T-cell (primary cell): ENCODE results near the gene LMX1B. TPM values are rescaled to one million over a fixed set of nuclear protein-coding genes. Genes with fewer than 3 reads are reported as not detected.
A peak's percentile ranks its signal among the peaks of the same experiment; 100 is the strongest.

Source experiments
- ATAC-seq, 4 experiments: fragments of 200-7000 bp in 3 of 4; fragments of 150-1000 bp in 1 of 4; cut with Tn5 transposase; replicated peaks in 1 of 4; 1 replicate in 3 of 4; 2 replicates in 1 of 4; pipeline ENCODE4 v1.10.0; 2021; ENCODE audit warnings: moderate library complexity in 3 of 4, mild to moderate bottlenecking in 2 of 4, moderate number of reproducible peaks in 1 of 4
- CTCF ChIA-PET, 2 donors: fragments of 300-600 bp; sonication (Branson Sonifier 250); formaldehyde crosslinking; loops; one replicate each; lab custom pipeline; 2022; ENCODE audit warnings: antibody characterized with exemption in 2 of 2; lab: Charles Lee
- POLR2A ChIA-PET, 2 donors: fragments of 300-600 bp; sonication (Branson Sonifier 250); formaldehyde crosslinking; loops; one replicate each; lab custom pipeline; 2022; ENCODE audit warnings: antibody characterized with exemption in 2 of 2; lab: Charles Lee
- DNase-seq, 35 experiments: peaks; one replicate each; pipeline versions ENCODE4 v3.0.0 to v3.0.0-alpha.2; 2013 to 2023
- H3K27ac ChIP-seq: one replicate; pipeline ENCODE4 v1.5.1; 2013; ENCODE audit warnings: low read length
- H3K27me3 ChIP-seq, 2 experiments: replicated peaks in 1 of 2; 1 replicate in 1 of 2; 2 replicates in 1 of 2; pipeline versions ENCODE4 v1.6.1 to v1.7.0; 2013; ENCODE audit warnings: low read length in 1 of 2, mixed read lengths in 1 of 2; ENCODE audit not compliant: control insufficient read depth in 2 of 2, insufficient read depth in 2 of 2; ENCODE audit errors: extremely low read depth in 1 of 2
- H3K36me3 ChIP-seq, 2 donors: 1 replicate in 1 of 2; 2 replicates in 1 of 2; pipeline versions ENCODE4 v1.6.1 to v1.7.0; 2013; ENCODE audit warnings: low read length in 1 of 2; ENCODE audit not compliant: control insufficient read depth in 2 of 2, insufficient read depth in 1 of 2; ENCODE audit errors: extremely low read depth in 1 of 2
- H3K4me1 ChIP-seq, 2 experiments: 1 replicate in 1 of 2; 2 replicates in 1 of 2; pipeline versions ENCODE4 v1.6.1 to v1.7.0; 2013; ENCODE audit warnings: low read length in 2 of 2, mixed read lengths in 1 of 2; ENCODE audit not compliant: insufficient read depth in 2 of 2, control insufficient read depth in 1 of 2; ENCODE audit errors: extremely low read depth in 1 of 2
- H3K4me3 ChIP-seq, 2 donors: 1 replicate in 1 of 2; 2 replicates in 1 of 2; pipeline versions ENCODE4 v1.5.1 to v1.7.0; 2013; ENCODE audit warnings: mild to moderate bottlenecking in 2 of 2, low read length in 1 of 2, moderate library complexity in 1 of 2; ENCODE audit not compliant: control insufficient read depth in 1 of 2; ENCODE audit errors: extremely low read depth in 1 of 2
- H3K9me3 ChIP-seq: 2 replicates; pipeline ENCODE4 v1.7.0; 2013
- H3K27ac Mint-ChIP-seq, 2 donors: one replicate each; pipeline ENCODE4 v1.8.0; 2020 to 2021; ENCODE audit warnings: mild to moderate bottlenecking in 2 of 2, mixed read lengths in 2 of 2
- H3K27me3 Mint-ChIP-seq, 2 donors: one replicate each; pipeline ENCODE4 v1.8.0; 2021 to 2022; ENCODE audit warnings: mixed read lengths in 2 of 2
- H3K36me3 Mint-ChIP-seq: one replicate; pipeline ENCODE4 v1.8.0; 2021; ENCODE audit warnings: mixed read lengths
- H3K4me1 Mint-ChIP-seq, 3 donors: one replicate each; pipeline ENCODE4 v1.8.0; 2020 to 2022; ENCODE audit warnings: mixed read lengths in 3 of 3, mild to moderate bottlenecking in 1 of 3
- H3K4me3 Mint-ChIP-seq, 3 donors: one replicate each; pipeline ENCODE4 v1.8.0; 2020 to 2022; ENCODE audit warnings: mild to moderate bottlenecking in 3 of 3, mixed read lengths in 3 of 3, moderate library complexity in 3 of 3
- H3K9me3 Mint-ChIP-seq, 3 donors: one replicate each; pipeline ENCODE4 v1.8.0; 2020 to 2022; ENCODE audit warnings: mixed read lengths in 3 of 3
- WGBS: methylation state at CpG from one replicate; pipeline ENCODE4 v1.1.5; 2013; ENCODE audit warnings: missing lambda C conversion rate; ENCODE audit not compliant: insufficient coverage; 5-methylcytosine and 5-hydroxymethylcytosine counted together
- total RNA-seq, 35 experiments: library from RNA in 6 of 35; stranded (reverse) in 6 of 35; fragments of 120-200 nt in 1 of 35; gene quantifications; one replicate each; pipeline versions ENCODE4 v1.2.1 to v1.2.4 and lab custom pipeline; 2013 to 2026

LMX1B gene
- total RNA-seq, 5 donors from 2014 or later (not counting 1 experiment from before 2014, with no cell fraction given) = not detected

GRCh38 chr9:126635661-126636439 lies 22.1 kb downstream of the LMX1B start:
- Histone ChIP-seq H3K4me3 (no peak overlapping the region), H3K9me3 (no peaks in the 10 kb centered on the region), H3K36me3 (no peaks in the 10 kb centered on the region), H3K4me1 (peaks cover 0 to 40% of the 10 kb centered on the region in 2 experiments), H3K27me3 (peaks cover 7 to 93% of the 10 kb centered on the region in 2 experiments), H3K27ac (no peak overlapping the region)
- Mint-ChIP-seq H3K4me3 (no peak overlapping the region), H3K9me3 (no peaks in the 10 kb centered on the region), H3K27ac (no peak overlapping the region), H3K36me3 (no peaks in the 10 kb centered on the region), H3K4me1 (peaks cover 0 to 15% (median 3%) of the 10 kb centered on the region in 3 donors), H3K27me3 (peaks cover 40 to 73% of the 10 kb centered on the region in 2 donors)
- POLR2A ChIA-PET = no interaction called here
- ATAC-seq (no peak), DNase-seq (peak in 1 of 35 experiments; percentile 19)
- CTCF ChIA-PET = no interaction called here
- 71% methylated on average over 1 of the region's 3 CpGs for WGBS

GRCh38 chr9:126636983-126637798 lies 23.5 kb downstream of the LMX1B start:
- H3K4me1 Mint-ChIP-seq = peaks cover 3 to 15% (median 3%) of the 10 kb centered on the region in 3 donors
- Histone ChIP-seq H3K4me3 (no peak overlapping the region), H3K27ac (peak overlapping the region; percentile 29), H3K9me3 (no peaks in the 10 kb centered on the region), H3K27me3 (peaks cover 3 to 92% of the 10 kb centered on the region in 2 experiments), H3K36me3 (no peaks in the 10 kb centered on the region), H3K4me1 (peaks cover 0 to 40% of the 10 kb centered on the region in 2 experiments)
- 48% methylated on average over 9 of the region's 17 CpGs for WGBS
- CTCF ChIA-PET = interaction anchor here in 1 of 2 donors (0.5 kb wide), 1 partner anchor 30 kb away, joined by 3 read pairs; no protein-coding TSS in a partner anchor
- no peaks in the 10 kb centered on the region for H3K36me3 Mint-ChIP-seq
- H3K9me3 Mint-ChIP-seq = no peaks in the 10 kb centered on the region
- peak; percentile 9 to 79 (median 28) for ATAC-seq
- no peak overlapping the region for H3K4me3 Mint-ChIP-seq
- peak overlapping the region in 1 of 2 donors; percentile 24 for H3K27ac Mint-ChIP-seq
- POLR2A ChIA-PET = no interaction called here
- peak in 31 of 35 experiments; percentile 8 to 88 (median 60) for DNase-seq
- H3K27me3 Mint-ChIP-seq = peaks cover 44 to 72% of the 10 kb centered on the region in 2 donors

GRCh38 chr9:126638571-126639132 lies 24.9 kb downstream of the LMX1B start:
- Mint-ChIP-seq H3K27ac (no peak overlapping the region), H3K27me3 (peaks cover 45 to 72% of the 10 kb centered on the region in 2 donors), H3K9me3 (no peaks in the 10 kb centered on the region), H3K4me1 (peaks cover 3 to 15% (median 6%) of the 10 kb centered on the region in 3 donors), H3K4me3 (no peak overlapping the region), H3K36me3 (no peaks in the 10 kb centered on the region)
- DNase-seq (no peak), ATAC-seq (no peak)
- H3K4me3 ChIP-seq = no peak overlapping the region
- H3K36me3 ChIP-seq = no peaks in the 10 kb centered on the region
- ChIA-PET POLR2A (interaction anchor here in 1 of 2 donors (0.5 kb wide), 1 partner anchor 750 kb away, joined by 3 read pairs; no protein-coding TSS in a partner anchor), CTCF (no interaction called here)
- H3K9me3 ChIP-seq = no peaks in the 10 kb centered on the region
- WGBS = 7% methylated on average over 23 of the region's 30 CpGs
- H3K4me1 ChIP-seq = peaks cover 0 to 40% of the 10 kb centered on the region in 2 experiments
- peaks cover 5 to 94% of the 10 kb centered on the region in 2 experiments for H3K27me3 ChIP-seq
- no peak overlapping the region for H3K27ac ChIP-seq

GRCh38 chr9:126639318-126640000 lies 25.7 kb downstream of the LMX1B start:
- ATAC-seq = no peak
- H3K9me3 ChIP-seq = no peaks in the 10 kb centered on the region
- no peak for DNase-seq
- Mint-ChIP-seq H3K4me3 (no peak overlapping the region), H3K27me3 (peaks cover 47 to 68% of the 10 kb centered on the region in 2 donors), H3K9me3 (no peaks in the 10 kb centered on the region), H3K4me1 (peaks cover 3 to 15% (median 6%) of the 10 kb centered on the region in 3 donors), H3K27ac (no peak overlapping the region), H3K36me3 (no peaks in the 10 kb centered on the region)
- peaks cover 0 to 40% of the 10 kb centered on the region in 2 experiments for H3K4me1 ChIP-seq
- no peak overlapping the region for H3K4me3 ChIP-seq
- peaks cover 5 to 94% of the 10 kb centered on the region in 2 experiments for H3K27me3 ChIP-seq
- H3K27ac ChIP-seq = no peak overlapping the region
- no peaks in the 10 kb centered on the region for H3K36me3 ChIP-seq
- CTCF ChIA-PET = interaction anchor here in 1 of 2 donors (0.6 kb wide), 1 partner anchor 220 kb away, joined by 4 read pairs; no protein-coding TSS in a partner anchor
- WGBS = 37% methylated on average over 2 of the region's 12 CpGs
- POLR2A ChIA-PET = no interaction called here

- H3K4me1 ChIP-seq = peaks cover 0 to 29% of the 10 kb centered on the region in 2 experiments
- CTCF ChIA-PET = no interaction called here
- POLR2A ChIA-PET = no interaction called here
- no peaks in the 10 kb centered on the region for H3K9me3 ChIP-seq
- DNase-seq = no peak
- no peak overlapping the region for H3K27ac ChIP-seq
- 69% methylated on average over 8 of the region's 8 CpGs for WGBS
- no peak overlapping the region for H3K4me3 ChIP-seq
- H3K4me1 Mint-ChIP-seq = peaks cover 3 to 12% (median 6%) of the 10 kb centered on the region in 3 donors
- no peak overlapping the region for H3K27ac Mint-ChIP-seq
- peaks cover 56 to 77% of the 10 kb centered on the region in 2 donors for H3K27me3 Mint-ChIP-seq
- no peak for ATAC-seq
- H3K4me3 Mint-ChIP-seq = no peak overlapping the region
- no peaks in the 10 kb centered on the region for H3K36me3 Mint-ChIP-seq
- H3K27me3 ChIP-seq = peaks cover 5 to 93% of the 10 kb centered on the region in 2 experiments
- no peaks in the 10 kb centered on the region for H3K36me3 ChIP-seq
- H3K9me3 Mint-ChIP-seq = no peaks in the 10 kb centered on the region
These were observed 27.6 kb downstream of the LMX1B start for GRCh38 chr9:126641118-126641851.
